ENCODE results near the gene TMTC1. TPM values are rescaled to one million over a fixed set of nuclear protein-coding genes. Genes with fewer than 3 reads are reported as not detected.
A peak's percentile ranks its signal among the peaks of the same experiment; 100 is the strongest.
"Not testable (repeated sequence)": the region's sequence is repeated elsewhere in the genome, so short reads cannot be mapped to it uniquely, and the experiment has no call there.

Gene TMTC1
- total RNA-seq, 2 donors from 2014 or later = not detected

DNA sequence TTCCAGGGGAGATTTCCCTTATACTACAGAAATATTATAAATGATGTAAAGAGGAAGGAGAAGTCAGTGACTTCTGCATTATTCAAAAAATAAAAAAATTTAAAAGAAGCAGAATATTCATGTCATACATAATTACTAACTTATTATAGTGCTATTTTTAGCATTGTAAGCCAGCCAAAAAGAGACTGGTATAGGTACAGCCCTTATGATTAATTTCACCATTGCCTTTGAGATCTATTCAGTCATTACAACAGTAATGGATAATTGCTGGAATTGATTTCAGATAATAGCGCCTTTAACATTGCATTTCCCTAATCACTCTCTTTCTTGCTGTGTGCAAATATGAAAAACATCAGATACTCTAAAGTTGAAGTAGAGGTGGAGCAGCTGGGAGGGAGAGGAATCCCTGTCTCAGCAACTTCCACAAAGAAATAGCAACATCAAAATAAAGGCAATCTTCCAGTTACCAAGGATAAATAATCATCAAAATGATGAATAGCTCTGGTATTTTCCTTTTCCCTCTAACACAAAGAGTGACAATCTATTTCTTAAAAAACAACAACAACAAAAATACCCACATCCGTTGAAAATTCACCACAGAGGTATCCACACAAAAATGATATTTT is 214.5 kb downstream of the TMTC1 start:
- ATAC-seq (replicated peaks) = no peak
- Mint-ChIP-seq H3K4me1 (no peaks in the 10 kb centered on the region), H3K27me3 (peaks cover 24% of the 10 kb centered on the region), H3K36me3 (ENCODE audit: low read depth) (no peaks in the 10 kb centered on the region), H3K9me3 (no peaks in the 10 kb centered on the region), H3K4me3 (no peak overlapping the region), H3K27ac (no peak overlapping the region)

- Mint-ChIP-seq H3K4me1 (no peaks in the 10 kb centered on the region), H3K9me3 (no peaks in the 10 kb centered on the region), H3K4me3 (no peak overlapping the region), H3K36me3 (ENCODE audit: low read depth) (no peaks in the 10 kb centered on the region), H3K27ac (no peak overlapping the region), H3K27me3 (peaks cover 33% of the 10 kb centered on the region)
- no peak for ATAC-seq (replicated peaks)
Observed at GRCh38 chr12:29566441-29566840, 217.3 kb downstream of the TMTC1 start.

- no peak overlapping the region for H3K4me3 Mint-ChIP-seq
- ATAC-seq (replicated peaks) = no peak
- peaks cover 33% of the 10 kb centered on the region for H3K27me3 Mint-ChIP-seq
- no peak overlapping the region for H3K27ac Mint-ChIP-seq
- H3K4me1 Mint-ChIP-seq = no peaks in the 10 kb centered on the region
- H3K9me3 Mint-ChIP-seq = no peaks in the 10 kb centered on the region
- H3K36me3 Mint-ChIP-seq (ENCODE audit: low read depth) = no peaks in the 10 kb centered on the region
Observed at GRCh38 chr12:29565727-29566126, 218.0 kb downstream of the TMTC1 start.

GRCh38 chr12:29564925-29565324 is 218.8 kb downstream of the TMTC1 start:
- peaks cover 33% of the 10 kb centered on the region for H3K27me3 Mint-ChIP-seq
- H3K36me3 Mint-ChIP-seq (ENCODE audit: low read depth) = no peaks in the 10 kb centered on the region
- H3K9me3 Mint-ChIP-seq = no peaks in the 10 kb centered on the region
- no peak for ATAC-seq (replicated peaks)
- no peak overlapping the region for H3K4me3 Mint-ChIP-seq
- no peak overlapping the region for H3K27ac Mint-ChIP-seq
- H3K4me1 Mint-ChIP-seq = no peaks in the 10 kb centered on the region

GRCh38 chr12:29563636-29564035 is 220.1 kb downstream of the TMTC1 start:
- Mint-ChIP-seq H3K4me1 (no peaks in the 10 kb centered on the region), H3K9me3 (no peaks in the 10 kb centered on the region), H3K27me3 (peaks cover 33% of the 10 kb centered on the region), H3K27ac (no peak overlapping the region), H3K36me3 (ENCODE audit: low read depth) (no peaks in the 10 kb centered on the region), H3K4me3 (no peak overlapping the region)
- ATAC-seq (replicated peaks) = no peak

GRCh38 chr12:29563071-29563470 is 220.7 kb downstream of the TMTC1 start:
- Mint-ChIP-seq H3K27ac (no peak overlapping the region), H3K4me3 (no peak overlapping the region), H3K4me1 (no peaks in the 10 kb centered on the region), H3K27me3 (peaks cover 37% of the 10 kb centered on the region), H3K9me3 (no peaks in the 10 kb centered on the region), H3K36me3 (ENCODE audit: low read depth) (no peaks in the 10 kb centered on the region)
- ATAC-seq (replicated peaks) = no peak

DNA sequence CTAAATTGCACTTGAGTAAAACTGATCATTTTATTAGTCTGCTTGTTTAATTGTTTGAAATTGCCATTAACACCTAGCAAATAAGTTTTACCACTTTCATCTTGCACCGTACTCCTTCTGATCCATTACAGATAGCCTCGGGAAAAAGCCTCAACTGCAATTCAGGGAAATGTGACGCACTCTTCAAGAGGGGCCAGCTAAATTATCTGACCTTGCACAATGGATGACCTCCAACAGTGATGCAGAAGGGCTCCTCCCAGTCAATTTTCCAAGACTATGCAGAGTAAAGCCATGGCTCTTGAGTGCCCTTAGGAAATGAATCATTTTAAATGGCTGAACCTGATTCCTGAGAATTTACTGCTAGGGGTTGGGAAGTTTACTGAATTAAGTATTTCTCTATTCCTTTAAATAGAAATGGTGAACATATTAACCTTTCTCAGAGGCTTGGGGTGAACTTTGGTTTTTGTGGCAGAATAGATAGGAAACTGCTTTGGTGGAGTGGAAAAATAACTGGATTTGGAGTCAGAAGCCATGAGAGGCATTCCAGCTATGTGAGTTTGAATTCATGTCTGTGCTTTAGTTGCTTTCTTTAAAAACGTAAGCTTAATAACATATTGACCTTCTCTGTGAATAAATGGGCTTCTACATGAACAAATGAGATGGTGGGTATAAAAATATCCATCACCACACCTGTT is 221.5 kb downstream of the TMTC1 start:
- no peaks in the 10 kb centered on the region for H3K9me3 Mint-ChIP-seq
- no peaks in the 10 kb centered on the region for H3K4me1 Mint-ChIP-seq
- H3K4me3 Mint-ChIP-seq = no peak overlapping the region
- ATAC-seq (replicated peaks) = no peak
- no peaks in the 10 kb centered on the region for H3K36me3 Mint-ChIP-seq (ENCODE audit: low read depth)
- peaks cover 41% of the 10 kb centered on the region for H3K27me3 Mint-ChIP-seq
- no peak overlapping the region for H3K27ac Mint-ChIP-seq

DNA sequence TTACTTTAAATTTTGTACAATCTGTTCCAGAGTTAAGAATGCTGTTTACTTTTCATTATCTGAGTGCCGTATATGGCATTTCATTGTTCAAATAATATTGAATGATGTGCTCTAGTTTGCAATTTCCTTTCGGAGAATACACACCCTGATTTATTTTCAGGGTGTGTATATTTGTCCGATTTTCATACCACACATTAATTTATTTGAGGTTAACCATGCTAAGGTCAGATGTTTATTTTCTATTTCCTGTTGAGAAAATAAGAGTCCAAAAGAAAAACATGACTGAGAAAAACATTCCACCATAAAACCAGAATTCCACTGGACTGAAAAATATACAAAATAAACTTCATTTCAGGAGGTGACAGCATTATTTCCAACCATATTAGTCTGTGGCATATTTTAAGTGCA is 222.1 kb downstream of the TMTC1 start:
- Mint-ChIP-seq H3K36me3 (ENCODE audit: low read depth) (no peaks in the 10 kb centered on the region), H3K4me3 (no peak overlapping the region), H3K4me1 (no peaks in the 10 kb centered on the region), H3K9me3 (no peaks in the 10 kb centered on the region), H3K27ac (no peak overlapping the region), H3K27me3 (peaks cover 41% of the 10 kb centered on the region)
- no peak for ATAC-seq (replicated peaks)

GRCh38 chr12:29559198-29559597 is 224.5 kb downstream of the TMTC1 start:
- Mint-ChIP-seq H3K4me3 (no peak overlapping the region), H3K36me3 (ENCODE audit: low read depth) (no peaks in the 10 kb centered on the region), H3K9me3 (no peaks in the 10 kb centered on the region), H3K4me1 (no peaks in the 10 kb centered on the region), H3K27me3 (peaks cover 32% of the 10 kb centered on the region), H3K27ac (no peak overlapping the region)
- ATAC-seq (replicated peaks) = no peak

DNA sequence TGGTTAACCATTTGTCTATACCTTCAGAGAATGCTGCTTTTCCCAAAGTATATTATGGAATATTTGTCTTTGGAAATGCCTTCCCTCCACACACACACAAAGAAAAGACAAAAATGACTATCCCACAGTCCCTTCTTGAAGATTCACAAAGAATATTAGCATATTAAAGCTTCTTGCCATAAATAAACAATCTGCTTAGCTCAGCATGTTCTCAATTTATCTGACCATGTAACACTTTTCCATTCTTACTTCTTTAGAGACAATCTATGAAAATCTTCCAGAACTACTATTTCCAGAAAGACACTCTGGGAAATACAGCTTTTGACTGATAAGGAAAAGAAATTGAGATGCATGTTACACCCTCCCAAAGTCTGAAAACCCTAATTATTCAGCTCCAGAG is 227.4 kb downstream of the TMTC1 start:
- no peaks in the 10 kb centered on the region for H3K9me3 Mint-ChIP-seq
- H3K27me3 Mint-ChIP-seq = peaks cover 16% of the 10 kb centered on the region
- no peaks in the 10 kb centered on the region for H3K36me3 Mint-ChIP-seq (ENCODE audit: low read depth)
- H3K4me1 Mint-ChIP-seq = no peaks in the 10 kb centered on the region
- H3K27ac Mint-ChIP-seq = no peak overlapping the region
- no peak overlapping the region for H3K4me3 Mint-ChIP-seq
- ATAC-seq (replicated peaks) = no peak

GRCh38 chr12:29555451-29555850 is 228.3 kb downstream of the TMTC1 start:
- not testable (repeated sequence) for H3K4me1 Mint-ChIP-seq; H3K4me3 Mint-ChIP-seq; H3K9me3 Mint-ChIP-seq; ATAC-seq (replicated peaks); H3K27ac Mint-ChIP-seq; H3K36me3 Mint-ChIP-seq (ENCODE audit: low read depth)
- H3K27me3 Mint-ChIP-seq = peaks cover 16% of the 10 kb centered on the region

- Mint-ChIP-seq H3K4me1 (no peaks in the 10 kb centered on the region), H3K27me3 (peaks cover 11% of the 10 kb centered on the region), H3K36me3 (ENCODE audit: low read depth) (no peaks in the 10 kb centered on the region), H3K9me3 (no peaks in the 10 kb centered on the region), H3K27ac (no peak overlapping the region), H3K4me3 (no peak overlapping the region)
- ATAC-seq (replicated peaks) = no peak
Observed at GRCh38 chr12:29552994-29553748, 230.6 kb downstream of the TMTC1 start.

DNA sequence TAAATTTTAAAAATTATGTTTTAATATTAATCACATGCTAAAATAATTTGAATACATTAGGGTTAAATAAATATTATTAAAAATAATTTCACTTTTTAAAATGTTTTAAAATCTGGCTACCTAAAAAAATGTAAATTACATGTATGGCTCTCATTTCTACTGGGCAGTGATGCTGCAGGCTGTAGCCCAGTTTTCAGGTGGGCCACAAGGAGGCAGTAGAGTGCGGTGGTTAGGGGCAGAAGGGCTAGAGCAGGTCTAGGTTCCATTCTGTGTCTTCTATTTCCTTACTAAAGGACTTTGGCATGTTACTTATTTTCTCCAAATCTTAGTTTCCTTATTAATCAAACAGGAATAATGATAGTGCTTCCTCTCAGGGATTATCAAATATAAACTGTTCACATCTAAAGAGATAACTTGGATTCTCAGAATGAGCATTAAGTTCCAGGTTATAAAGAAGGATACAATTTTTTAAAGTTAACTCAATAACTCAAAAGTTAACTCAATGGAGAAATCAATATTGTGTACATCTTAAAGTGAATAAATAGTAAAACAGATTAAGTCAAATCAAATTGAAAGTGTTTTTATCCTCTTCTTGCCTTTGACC is 231.3 kb downstream of the TMTC1 start:
- peaks cover 13% of the 10 kb centered on the region for H3K27me3 Mint-ChIP-seq
- no peak overlapping the region for H3K4me3 Mint-ChIP-seq
- H3K36me3 Mint-ChIP-seq (ENCODE audit: low read depth) = no peaks in the 10 kb centered on the region
- H3K4me1 Mint-ChIP-seq = no peaks in the 10 kb centered on the region
- ATAC-seq (replicated peaks) = peak; percentile 71
- H3K27ac Mint-ChIP-seq = no peak overlapping the region
- no peaks in the 10 kb centered on the region for H3K9me3 Mint-ChIP-seq

DNA sequence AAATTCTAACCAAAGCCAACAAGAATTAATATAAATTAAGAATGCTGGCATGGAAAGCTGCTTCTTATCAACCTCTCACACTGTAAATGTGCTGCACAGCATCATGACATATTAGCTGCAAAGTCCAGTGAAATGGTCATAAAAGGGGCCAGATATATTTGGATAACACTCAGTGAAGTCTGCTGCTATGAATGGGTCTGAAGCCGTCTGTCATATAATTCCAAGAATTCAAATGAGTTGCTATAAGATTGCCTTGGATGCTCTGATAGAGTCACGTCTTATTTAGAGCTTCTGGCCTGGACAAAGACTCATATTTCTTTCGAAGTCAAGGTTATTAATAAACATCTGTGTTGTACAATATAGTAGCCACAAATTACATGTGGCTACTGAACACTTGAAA is 231.9 kb downstream of the TMTC1 start:
- Mint-ChIP-seq H3K36me3 (ENCODE audit: low read depth) (no peaks in the 10 kb centered on the region), H3K27me3 (peaks cover 13% of the 10 kb centered on the region), H3K4me3 (no peak overlapping the region), H3K9me3 (no peaks in the 10 kb centered on the region), H3K4me1 (no peaks in the 10 kb centered on the region), H3K27ac (no peak overlapping the region)
- ATAC-seq (replicated peaks) = no peak

DNA sequence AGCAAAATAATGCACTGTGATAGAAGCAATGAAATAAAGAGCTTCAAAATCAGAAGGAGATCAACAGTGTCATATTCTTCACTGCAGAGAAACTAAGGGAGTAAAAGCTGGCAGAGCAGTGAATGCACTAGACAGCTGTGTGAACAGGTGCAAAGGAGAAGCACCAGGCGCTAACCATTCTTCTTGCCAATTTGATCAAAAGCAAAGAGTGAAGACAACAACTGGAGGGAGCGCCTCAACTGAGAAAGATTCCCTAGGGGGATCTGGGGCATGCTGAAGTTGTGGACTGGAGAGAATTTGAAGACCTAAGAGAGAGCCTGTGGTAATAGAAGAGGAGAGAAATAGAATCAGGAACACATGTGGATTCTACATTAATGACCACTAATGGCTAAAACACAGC is 235.9 kb downstream of the TMTC1 start:
- Mint-ChIP-seq H3K4me1 (no peaks in the 10 kb centered on the region), H3K9me3 (no peaks in the 10 kb centered on the region), H3K27ac (no peak overlapping the region), H3K27me3 (peaks cover 5% of the 10 kb centered on the region), H3K4me3 (no peak overlapping the region), H3K36me3 (ENCODE audit: low read depth) (no peaks in the 10 kb centered on the region)
- ATAC-seq (replicated peaks) = no peak

Measured in activated T-helper 17 cell treated with anti-CD3 and anti-CD28 coated beads, Interleukin-2, amount 50 U/mL, for 72 hours (primary cell).